Endothelial cell (in vitro differentiated cells): ENCODE results near the gene CNGA3. TPM values are rescaled to one million over a fixed set of nuclear protein-coding genes. Genes with fewer than 3 reads are reported as not detected.

ENCODE experiments used
- DNase-seq: peaks from one replicate; pipeline ENCODE4 v3.0.0; 2021; ENCODE audit warnings: low spot score
- H3K27ac Mint-ChIP-seq: one replicate; pipeline ENCODE4 v1.8.0; 2021; ENCODE audit warnings: mixed read lengths, inconsistent platforms; ENCODE audit not compliant: unreplicated experiment
- H3K27me3 Mint-ChIP-seq: one replicate; pipeline ENCODE4 v1.8.0; 2021; ENCODE audit warnings: mild to moderate bottlenecking, moderate library complexity, mixed read lengths, inconsistent platforms; ENCODE audit not compliant: unreplicated experiment
- H3K36me3 Mint-ChIP-seq: one replicate; pipeline ENCODE4 v1.8.0; 2021; ENCODE audit warnings: mild to moderate bottlenecking, low read depth, mixed read lengths, inconsistent platforms; ENCODE audit not compliant: unreplicated experiment
- H3K4me1 Mint-ChIP-seq: one replicate; pipeline ENCODE4 v1.8.0; 2021; ENCODE audit warnings: mild to moderate bottlenecking, mixed read lengths, inconsistent platforms; ENCODE audit not compliant: unreplicated experiment
- H3K4me3 Mint-ChIP-seq: one replicate; pipeline ENCODE4 v1.8.0; 2021; ENCODE audit warnings: mild to moderate bottlenecking, mixed read lengths, inconsistent platforms; ENCODE audit not compliant: unreplicated experiment
- H3K9me3 Mint-ChIP-seq: one replicate; pipeline ENCODE4 v1.8.0; 2021; ENCODE audit warnings: mixed read lengths, inconsistent platforms; ENCODE audit not compliant: unreplicated experiment
- CTCF ChIP-seq: fragments of 200-600 bp; sonication (generic); IDR thresholded peaks from one replicate; pipeline ENCODE4 v1.5.0; 2021; ENCODE audit warnings: antibody characterized with exemption; ENCODE audit not compliant: unreplicated experiment
- total RNA-seq: library from RNA; stranded (reverse); fragmentation: NEBNext Ultra II Directional; extraction: Animal tissue kit (Norgen Biotek cat#: 25700); gene quantifications from one replicate; pipeline ENCODE4 v1.2.1, GENCODE V29; 2021; ENCODE audit not compliant: unreplicated experiment

The CNGA3 gene
- total RNA-seq, 1 donor from 2014 or later, result 0.10 TPM

- H3K4me1 Mint-ChIP-seq, result peaks cover 7% of the 10 kb centered on the region
- no peaks in the 10 kb centered on the region for H3K36me3 Mint-ChIP-seq
- H3K27me3 Mint-ChIP-seq, result peaks cover 8% of the 10 kb centered on the region
- no peak for TF ChIP-seq CTCF
- H3K9me3 Mint-ChIP-seq, result no peaks in the 10 kb centered on the region
- H3K4me3 Mint-ChIP-seq, result no peak overlapping the region
- DNase-seq, result no peak
- H3K27ac Mint-ChIP-seq, result no peak overlapping the region
Measured at GRCh38 chr2:98389251-98389605, 43.0 kb downstream of the CNGA3 start.

- H3K27ac Mint-ChIP-seq, result no peak overlapping the region
- H3K9me3 Mint-ChIP-seq, result no peaks in the 10 kb centered on the region
- TF ChIP-seq CTCF, result no peak
- no peak for DNase-seq
- peaks cover 17% of the 10 kb centered on the region for H3K4me1 Mint-ChIP-seq
- H3K36me3 Mint-ChIP-seq, result no peaks in the 10 kb centered on the region
- H3K27me3 Mint-ChIP-seq, result peaks cover 12% of the 10 kb centered on the region
- no peak overlapping the region for H3K4me3 Mint-ChIP-seq
Measured at GRCh38 chr2:98390571-98391476, 44.6 kb downstream of the CNGA3 start.

GRCh38 chr2:98391581-98392270, 45.5 kb downstream of the CNGA3 start:
- Mint-ChIP-seq H3K4me3 (no peak overlapping the region), H3K27ac (no peak overlapping the region), H3K36me3 (no peaks in the 10 kb centered on the region), H3K4me1 (peaks cover 17% of the 10 kb centered on the region), H3K27me3 (peaks cover 17% of the 10 kb centered on the region), H3K9me3 (no peaks in the 10 kb centered on the region)
- DNase-seq, result no peak
- no peak for TF ChIP-seq CTCF

- DNase-seq, result no peak
- Mint-ChIP-seq H3K4me1 (peaks cover 18% of the 10 kb centered on the region), H3K36me3 (no peaks in the 10 kb centered on the region)
Measured at GRCh38 chr2:98393354-98393753, 47.1 kb downstream of the CNGA3 start.

More at GRCh38 chr2:98393354-98393753, 47.1 kb downstream of the CNGA3 start:
- Mint-ChIP-seq H3K9me3 (no peaks in the 10 kb centered on the region), H3K4me3 (no peak overlapping the region), H3K27ac (no peak overlapping the region), H3K27me3 (peaks cover 17% of the 10 kb centered on the region)
- no peak for TF ChIP-seq CTCF
